HL-60 (cell line): ENCODE data around the gene DCC.
A peak's percentile ranks its signal among the peaks of the same experiment; 100 is the strongest.

Source experiments
- DNase-seq, 2 experiments: peaks; one replicate each; pipeline ENCODE4 v3.0.0-alpha.2; 2010 to 2020; ENCODE audit warnings: low read depth in 1 of 2, low spot score in 1 of 2
- H3K27ac ChIP-seq: fragments of 250-450 bp; sonication (Bioruptor Pico); replicated peaks from 2 replicates; pipeline ENCODE4 v1.5.1; 2020; ENCODE audit warnings: mild to moderate bottlenecking, moderate library complexity
- H3K27me3 ChIP-seq: fragments of 250-450 bp; sonication (Bioruptor Pico); 2 replicates; pipeline ENCODE4 v1.5.1; 2021; ENCODE audit warnings: mild to moderate bottlenecking, moderate library complexity; ENCODE audit not compliant: insufficient read depth, poor library complexity, severe bottlenecking
- H3K4me3 ChIP-seq: replicated peaks from 2 replicates; pipeline ENCODE4 v1.5.1; 2011; ENCODE audit warnings: mild to moderate bottlenecking, control low read depth, low read length; ENCODE audit not compliant: insufficient read depth
- CTCF ChIP-seq: IDR thresholded peaks from one replicate; pipeline ENCODE4 v1.5.1; 2011; ENCODE audit warnings: low read length, control low read depth, inconsistent platforms; ENCODE audit not compliant: insufficient read depth
- GABPA ChIP-seq: IDR thresholded peaks from 2 replicates; pipeline ENCODE4 v1.6.1; 2012; ENCODE audit warnings: low read depth
- POLR2AphosphoS5 ChIP-seq: IDR thresholded peaks from 2 replicates; pipeline ENCODE4 v1.6.1; 2012; ENCODE audit warnings: low read depth
- SPI1 ChIP-seq: IDR thresholded peaks from 2 replicates; pipeline ENCODE4 v1.6.1; 2012; ENCODE audit warnings: low read depth, mild to moderate bottlenecking, borderline replicate concordance
- TF ChIP-seq, protein P1 (sequence below): IDR thresholded peaks from 2 replicates; pipeline ENCODE4 v1.6.1; 2012; ENCODE audit warnings: low read depth; ENCODE audit not compliant: insufficient replicate concordance

Gene DCC

GRCh38 chr18:52523566-52523965 lies 183.6 kb downstream of the DCC start:
- H3K27me3 ChIP-seq = no peaks in the 10 kb centered on the region
- H3K27ac ChIP-seq = no peak overlapping the region
- no peak for DNase-seq
- no peak for TF ChIP-seq POLR2AphosphoS5
- TF ChIP-seq GABPA = no peak
- no peak for TF ChIP-seq CTCF
- no peak for TF ChIP-seq SPI1
- TF ChIP-seq, protein P1, sequence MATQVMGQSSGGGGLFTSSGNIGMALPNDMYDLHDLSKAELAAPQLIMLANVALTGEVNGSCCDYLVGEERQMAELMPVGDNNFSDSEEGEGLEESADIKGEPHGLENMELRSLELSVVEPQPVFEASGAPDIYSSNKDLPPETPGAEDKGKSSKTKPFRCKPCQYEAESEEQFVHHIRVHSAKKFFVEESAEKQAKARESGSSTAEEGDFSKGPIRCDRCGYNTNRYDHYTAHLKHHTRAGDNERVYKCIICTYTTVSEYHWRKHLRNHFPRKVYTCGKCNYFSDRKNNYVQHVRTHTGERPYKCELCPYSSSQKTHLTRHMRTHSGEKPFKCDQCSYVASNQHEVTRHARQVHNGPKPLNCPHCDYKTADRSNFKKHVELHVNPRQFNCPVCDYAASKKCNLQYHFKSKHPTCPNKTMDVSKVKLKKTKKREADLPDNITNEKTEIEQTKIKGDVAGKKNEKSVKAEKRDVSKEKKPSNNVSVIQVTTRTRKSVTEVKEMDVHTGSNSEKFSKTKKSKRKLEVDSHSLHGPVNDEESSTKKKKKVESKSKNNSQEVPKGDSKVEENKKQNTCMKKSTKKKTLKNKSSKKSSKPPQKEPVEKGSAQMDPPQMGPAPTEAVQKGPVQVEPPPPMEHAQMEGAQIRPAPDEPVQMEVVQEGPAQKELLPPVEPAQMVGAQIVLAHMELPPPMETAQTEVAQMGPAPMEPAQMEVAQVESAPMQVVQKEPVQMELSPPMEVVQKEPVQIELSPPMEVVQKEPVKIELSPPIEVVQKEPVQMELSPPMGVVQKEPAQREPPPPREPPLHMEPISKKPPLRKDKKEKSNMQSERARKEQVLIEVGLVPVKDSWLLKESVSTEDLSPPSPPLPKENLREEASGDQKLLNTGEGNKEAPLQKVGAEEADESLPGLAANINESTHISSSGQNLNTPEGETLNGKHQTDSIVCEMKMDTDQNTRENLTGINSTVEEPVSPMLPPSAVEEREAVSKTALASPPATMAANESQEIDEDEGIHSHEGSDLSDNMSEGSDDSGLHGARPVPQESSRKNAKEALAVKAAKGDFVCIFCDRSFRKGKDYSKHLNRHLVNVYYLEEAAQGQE = no peak
- H3K4me3 ChIP-seq = no peak overlapping the region

DNA sequence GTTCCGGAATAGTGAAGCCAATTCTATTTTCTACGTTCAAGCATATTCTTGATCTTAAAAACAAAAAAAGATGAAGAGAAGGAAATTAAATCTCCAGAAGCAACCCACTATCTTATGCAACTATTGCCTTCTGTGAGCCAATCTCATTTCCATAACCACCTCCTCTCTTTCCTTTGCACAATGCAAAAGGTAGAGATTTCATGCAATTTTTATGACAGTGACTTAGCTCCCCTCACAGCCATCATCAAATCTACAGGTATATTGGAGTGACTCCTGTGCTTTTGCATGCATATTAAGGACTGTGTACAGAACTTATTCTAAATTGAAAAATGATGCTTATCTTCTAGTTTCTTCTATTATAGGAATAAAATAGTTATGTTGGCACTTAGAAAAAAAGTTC lies 191.8 kb downstream of the DCC start:
- no peak for DNase-seq
- Histone ChIP-seq H3K4me3 (no peak overlapping the region), H3K27me3 (no peaks in the 10 kb centered on the region), H3K27ac (no peak overlapping the region)
- TF ChIP-seq CTCF (no peak), SPI1 (no peak), POLR2AphosphoS5 (no peak), GABPA (no peak)
- TF ChIP-seq, protein P1 = no peak

GRCh38 chr18:52536039-52536438 lies 196.0 kb downstream of the DCC start:
- TF ChIP-seq, protein P1 = no peak
- TF ChIP-seq POLR2AphosphoS5 (no peak), CTCF (no peak), GABPA (no peak), SPI1 (peak; percentile 95)
- Histone ChIP-seq H3K27ac (no peak overlapping the region), H3K27me3 (no peaks in the 10 kb centered on the region), H3K4me3 (no peak overlapping the region)
- DNase-seq = peak in 1 of 2 experiments; percentile 69
